Stimulated activated CD4-positive, alpha-beta T cell treated with anti-CD3 and anti-CD28 coated beads, TNF-alpha, amount 100 ng/mL, for 48 hours (primary cell): ENCODE data around the gene HOXD13.

ENCODE experiments used
- DNase-seq, 3 donors: peaks; one replicate each; pipeline ENCODE4 v3.0.0-alpha.2; 2020; ENCODE audit warnings: low read depth in 3 of 3

The HOXD13 gene

DNA sequence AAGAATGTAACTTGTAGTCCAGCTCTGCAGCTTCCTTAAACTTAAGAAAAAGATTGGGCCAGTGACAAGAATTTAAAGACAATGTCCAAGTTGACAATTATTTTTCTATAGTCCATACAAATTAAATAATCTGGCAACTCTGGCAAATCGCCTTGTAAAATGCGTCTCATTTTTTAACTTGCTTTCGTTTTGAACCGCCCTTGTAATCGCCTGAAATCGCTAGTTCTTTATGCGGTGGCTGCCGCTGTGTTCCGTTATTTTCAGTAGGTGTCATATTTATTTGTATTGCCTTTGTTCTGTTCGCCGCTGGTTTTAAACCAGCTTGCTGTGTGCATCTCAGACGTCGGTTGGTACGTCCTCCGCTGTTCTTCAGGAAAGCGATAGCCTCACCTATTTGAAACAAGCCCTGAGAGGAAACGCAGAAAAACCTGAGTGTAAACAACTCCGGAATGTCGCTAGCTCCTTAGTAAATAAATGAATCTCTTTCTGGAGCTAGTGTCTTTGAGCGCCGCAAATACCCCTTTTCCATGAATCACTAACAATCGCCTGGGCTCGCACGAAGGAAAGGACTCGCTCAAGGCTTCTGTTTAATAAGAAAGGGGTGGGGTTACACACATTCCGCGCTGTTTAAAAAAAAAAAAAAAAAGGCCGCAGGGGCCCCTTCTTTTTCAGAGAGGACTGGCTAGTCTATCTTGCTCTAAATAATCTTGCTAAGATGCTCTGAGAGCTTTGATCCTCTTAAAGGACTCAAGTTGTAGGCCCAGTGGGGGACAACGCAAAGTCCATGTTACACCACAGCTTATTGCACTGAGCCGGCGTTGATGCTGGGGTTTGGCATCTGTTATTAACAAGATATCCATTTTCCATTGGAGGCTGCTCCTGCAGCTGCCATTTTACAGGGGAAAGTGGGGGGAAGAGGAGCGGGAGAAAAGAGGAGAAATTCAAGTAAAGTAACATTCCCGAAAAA, 40.0 kb downstream of the HOXD13 start:
- DNase-seq: no peak

DNA sequence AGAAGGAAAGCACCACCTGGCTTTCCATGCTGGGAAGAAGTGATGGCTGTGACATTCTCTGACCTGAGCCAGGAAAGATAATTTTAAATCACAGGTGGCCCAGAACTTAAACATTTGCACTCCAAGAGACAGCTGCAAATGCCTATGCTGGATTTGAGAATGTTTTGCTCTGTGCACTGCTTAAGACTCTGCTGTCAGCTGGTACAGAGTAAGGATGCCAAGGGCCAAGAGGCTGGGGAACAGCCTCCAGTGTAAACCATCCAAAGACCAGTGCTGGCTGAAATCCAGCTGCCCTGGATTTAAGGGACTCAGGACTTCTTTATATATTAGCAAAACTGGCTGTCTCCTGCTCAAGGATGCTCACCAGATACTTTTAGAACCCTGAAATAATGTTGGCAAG, 40.9 kb downstream of the HOXD13 start:
- no peak for DNase-seq

DNA sequence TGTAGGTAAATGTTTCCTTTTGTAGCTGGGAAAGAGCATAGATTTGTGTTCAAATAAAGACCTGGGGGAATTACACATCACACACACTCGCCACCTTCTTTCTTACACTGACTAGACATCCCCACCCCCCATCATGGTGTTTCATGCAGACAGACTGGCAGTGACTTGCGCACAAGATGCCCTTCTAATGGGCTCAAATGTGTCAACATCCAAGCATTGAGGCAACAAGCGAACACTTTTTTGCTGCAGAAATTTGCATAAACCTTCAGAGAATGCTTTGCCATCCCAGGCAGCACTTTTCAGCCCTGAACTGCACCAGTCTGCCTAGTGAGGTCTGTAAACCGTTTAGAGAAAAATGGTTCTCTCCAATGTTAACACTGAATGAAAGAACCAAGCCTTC, 41.5 kb downstream of the HOXD13 start:
- no peak for DNase-seq

DNA sequence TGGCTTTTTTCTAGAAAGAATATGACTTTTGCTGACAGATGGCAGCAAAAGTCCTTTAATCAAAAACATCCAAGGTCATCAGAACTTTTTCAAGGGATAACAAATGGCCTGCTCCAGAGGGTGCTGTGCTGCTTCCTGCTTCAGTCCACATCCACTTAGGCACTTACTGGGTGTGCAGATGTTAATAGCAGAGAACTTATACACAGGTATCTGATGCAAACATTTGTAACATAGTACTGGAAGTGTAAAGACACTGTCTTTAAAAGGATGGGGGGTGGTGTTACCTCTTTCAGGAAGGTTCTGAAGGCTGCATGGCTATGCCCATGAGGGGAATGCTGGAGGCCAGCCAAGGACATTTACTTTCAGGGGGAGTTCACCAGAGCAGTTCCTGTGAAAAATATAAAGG, 42.5 kb downstream of the HOXD13 start:
- DNase-seq: no peak

DNA sequence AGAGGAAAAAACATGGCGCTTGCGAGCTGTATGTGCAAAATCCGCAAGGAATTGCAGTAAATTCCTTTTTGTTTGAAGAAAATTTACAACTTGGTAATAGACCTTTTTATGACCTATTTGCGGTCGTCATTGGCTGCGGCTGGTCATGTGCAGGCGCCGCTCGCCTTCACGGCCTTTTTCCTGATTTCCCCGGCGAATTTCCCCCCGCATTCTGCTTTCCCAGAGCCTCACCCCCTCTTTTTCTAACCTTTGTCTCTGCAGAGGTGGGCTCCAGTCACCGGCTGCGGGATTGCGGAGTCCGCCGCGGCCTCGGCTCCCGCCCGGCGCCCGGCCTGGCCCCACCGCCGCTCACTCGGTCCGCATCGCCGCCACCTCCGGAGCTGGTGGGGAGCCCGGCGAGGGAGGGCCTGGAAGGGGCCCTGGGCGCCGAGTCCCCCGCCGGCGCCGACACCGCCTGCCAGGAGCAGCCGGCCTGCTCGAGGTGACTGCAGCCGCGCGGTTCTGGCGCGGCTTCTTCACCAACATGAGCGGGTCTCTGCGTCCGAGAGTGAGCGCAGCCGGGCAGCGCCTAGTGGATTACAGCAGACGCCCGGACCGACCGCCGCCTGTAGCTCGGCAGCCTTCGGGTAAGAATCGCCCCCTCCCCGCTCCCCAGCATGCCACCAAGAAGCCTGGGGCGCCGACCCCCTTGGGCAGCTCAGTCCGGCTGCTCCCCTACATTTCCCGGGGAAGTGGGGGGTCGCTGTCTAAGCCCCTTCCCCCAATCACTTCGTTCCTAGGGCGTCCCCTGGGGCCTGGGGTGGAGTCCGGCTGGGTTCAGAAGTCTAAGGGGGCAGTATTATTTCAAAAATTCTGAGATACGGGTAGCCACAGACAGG, 44.1 kb downstream of the HOXD13 start:
- DNase-seq: no peak

DNA sequence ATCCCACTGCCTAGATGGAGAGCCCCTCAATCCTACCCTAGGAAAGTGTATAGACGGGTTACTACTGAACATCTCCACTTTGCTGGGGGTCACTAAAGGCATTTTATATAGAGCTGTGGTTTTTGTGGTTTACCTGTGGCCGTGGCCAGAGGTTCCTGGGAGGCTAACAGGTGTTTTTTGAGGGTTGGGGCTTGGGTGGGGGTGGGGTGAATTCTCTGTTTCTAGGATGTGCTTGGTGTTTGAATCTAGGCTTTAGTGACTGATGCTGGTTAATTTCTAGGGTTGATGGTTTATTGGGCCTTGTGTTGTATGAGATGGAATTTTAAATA, 44.7 kb downstream of the HOXD13 start:
- no peak for DNase-seq

DNA sequence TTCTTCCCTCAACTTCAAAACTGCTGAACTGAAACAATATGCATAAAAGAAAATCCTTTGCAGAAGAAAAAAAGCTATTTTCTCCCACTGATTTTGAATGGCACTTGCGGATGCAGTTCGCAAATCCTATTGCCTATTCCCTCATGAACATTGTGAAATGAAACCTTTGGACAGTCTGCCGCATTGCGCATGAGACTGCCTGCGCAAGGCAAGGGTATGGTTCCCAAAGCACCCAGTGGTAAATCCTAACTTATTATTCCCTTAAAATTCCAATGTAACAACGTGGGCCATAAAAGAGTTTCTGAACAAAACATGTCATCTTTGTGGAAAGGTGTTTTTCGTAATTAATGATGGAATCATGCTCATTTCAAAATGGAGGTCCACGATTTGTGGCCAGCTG, 45.4 kb downstream of the HOXD13 start:
- DNase-seq: no peak

DNA sequence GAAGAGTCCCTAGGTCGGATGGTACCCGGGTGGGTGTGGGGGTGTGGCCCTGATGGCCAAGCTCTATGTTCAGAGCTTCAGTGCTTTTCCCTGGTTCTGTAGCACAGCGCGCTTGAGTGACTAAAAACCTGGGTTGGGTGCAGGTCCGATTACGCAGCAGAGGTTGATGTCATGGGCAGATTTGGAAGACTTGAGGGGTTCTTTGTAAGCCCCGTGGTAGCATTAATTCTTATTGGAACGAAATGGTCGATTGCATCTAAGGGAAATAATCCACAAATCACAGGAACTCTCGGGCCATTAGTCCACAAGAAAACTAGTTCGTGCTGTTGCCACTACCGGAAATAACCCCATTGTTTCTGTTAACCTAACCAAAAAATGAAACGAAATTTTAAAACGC, 46.0 kb downstream of the HOXD13 start:
- DNase-seq: no peak

DNA sequence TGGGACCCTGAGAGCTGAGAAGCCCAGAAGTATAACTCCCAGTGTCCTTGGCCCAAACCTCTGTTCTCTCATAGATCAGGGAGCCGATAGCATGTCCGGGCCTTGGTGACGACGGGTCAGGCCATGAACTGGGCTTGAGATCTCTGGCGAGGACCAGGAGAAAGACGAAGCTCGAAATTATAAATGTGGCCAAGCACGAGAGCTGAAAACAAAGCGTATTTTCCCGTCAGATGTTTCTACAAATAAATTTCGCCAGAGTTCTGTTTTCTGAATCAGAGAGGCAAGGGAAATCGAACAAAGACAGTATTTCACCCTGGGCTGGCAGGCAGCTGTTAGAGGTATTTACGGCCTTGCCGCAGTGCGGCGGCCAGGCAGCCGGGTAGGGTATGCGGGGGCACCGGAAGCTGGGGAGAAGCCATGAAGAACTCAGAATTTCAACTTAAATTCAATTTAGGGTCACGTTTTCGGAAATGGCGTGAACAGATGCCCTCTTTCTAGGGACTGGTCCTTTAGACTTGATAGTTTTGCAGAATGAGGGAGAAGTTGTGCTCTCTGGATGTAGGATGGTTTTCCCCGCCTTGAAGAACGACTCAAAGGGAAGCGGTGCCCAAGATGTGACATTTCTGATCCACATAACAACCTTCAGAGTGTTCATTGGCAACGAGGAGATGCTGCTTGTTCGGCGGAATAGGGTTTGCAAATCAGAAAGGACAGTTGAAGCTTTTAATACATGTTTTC, 46.6 kb downstream of the HOXD13 start:
- DNase-seq: no peak

DNA sequence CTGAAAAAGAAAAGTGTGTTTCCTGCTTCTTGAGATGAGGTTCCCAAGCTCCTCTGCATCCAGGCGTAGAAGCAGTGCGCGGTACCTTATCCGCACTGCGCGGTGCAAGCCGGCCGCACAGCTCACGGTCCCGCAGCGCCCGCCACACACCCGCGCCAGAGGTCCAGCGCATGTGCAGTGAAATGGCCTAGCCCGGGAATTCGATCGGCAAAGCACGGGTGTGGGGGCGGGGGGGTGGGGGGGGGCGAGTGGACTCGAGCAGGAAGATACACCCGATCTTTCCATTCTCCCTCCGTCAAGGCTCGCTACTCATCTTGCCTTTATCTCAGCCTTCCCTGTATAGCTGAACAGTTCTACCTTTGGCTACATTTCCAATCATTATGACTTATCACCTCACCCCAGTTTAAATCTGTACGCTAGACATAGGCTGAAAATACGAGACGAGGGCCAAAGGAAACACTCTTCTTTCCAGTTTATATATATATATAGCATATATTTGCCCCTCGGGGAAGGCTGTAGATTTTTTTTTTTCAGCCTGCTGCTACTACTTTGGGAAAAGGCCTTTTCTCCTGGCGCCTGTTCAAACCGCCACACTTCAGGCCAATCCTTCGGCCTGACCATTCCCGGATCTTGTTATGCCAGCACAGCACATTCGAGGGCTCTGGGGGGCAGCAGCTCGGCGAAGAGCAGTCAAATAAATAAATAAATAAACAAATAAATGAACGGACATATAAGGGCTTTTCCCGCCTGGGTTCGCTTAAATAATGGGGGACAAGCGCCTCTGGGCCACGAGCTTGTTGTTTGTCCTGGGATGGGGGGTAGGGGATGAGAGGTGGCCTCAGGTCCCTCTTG, 47.4 kb downstream of the HOXD13 start:
- DNase-seq: no peak

DNA sequence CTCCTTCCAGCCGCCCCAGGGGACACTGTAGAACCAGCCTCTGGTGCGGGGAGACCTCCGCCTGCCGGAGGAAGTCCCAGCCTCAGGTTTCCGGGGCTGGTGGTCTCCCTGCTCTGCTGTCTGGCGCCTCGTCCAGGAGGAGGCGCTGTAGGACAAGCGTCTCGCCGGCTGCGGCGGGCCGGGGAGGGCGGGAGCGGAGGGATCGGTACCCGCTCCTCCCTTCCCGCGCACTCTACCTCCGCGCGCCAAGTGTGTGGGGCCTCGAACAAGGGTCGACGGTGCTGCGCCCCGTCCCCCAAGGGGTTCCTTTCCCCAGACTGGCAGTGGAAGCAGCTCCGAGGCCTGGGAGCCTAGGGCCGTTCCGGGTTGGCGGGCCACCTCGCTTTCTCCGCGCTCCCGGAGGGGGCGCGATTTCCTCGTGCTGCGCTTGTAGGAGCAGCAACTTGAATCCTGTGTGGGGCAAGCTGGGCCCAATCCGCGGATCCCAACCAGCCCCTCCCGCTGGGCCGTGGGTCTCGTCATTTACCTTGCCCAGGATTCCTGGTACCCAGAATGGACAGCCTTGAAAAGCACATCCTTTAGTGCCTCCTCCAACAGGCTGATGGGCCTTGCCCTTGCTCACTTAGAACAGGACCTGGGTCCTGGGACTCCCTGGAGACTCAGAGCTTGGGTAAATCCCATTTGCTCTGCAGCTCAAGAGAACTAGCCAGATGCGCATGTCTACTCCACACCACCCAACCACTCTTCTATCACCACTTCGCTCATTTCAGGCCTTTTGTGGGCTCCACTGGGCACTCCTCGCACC, 48.2 kb downstream of the HOXD13 start:
- DNase-seq: peak; percentile 27 to 65 (median 34)

DNA sequence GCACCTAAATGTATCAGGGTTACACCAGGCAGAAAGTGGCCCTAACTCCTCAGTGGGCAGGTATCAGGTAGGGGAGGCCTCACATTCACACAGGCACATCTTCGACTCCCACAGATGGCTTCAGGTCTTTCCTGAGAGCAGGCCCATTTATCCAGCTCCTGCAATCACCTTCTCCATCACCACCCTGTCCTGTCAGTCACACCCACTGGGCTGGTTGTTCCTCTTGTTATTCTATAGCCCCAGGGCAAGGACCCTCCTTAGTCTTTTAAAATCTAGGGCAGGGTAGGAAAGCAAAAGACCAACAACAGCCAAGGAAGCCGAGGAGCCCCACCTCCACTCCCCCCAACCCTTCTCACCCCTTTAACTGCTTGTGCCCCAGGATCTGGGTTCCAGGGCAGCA, 49.8 kb downstream of the HOXD13 start:
- DNase-seq: no peak
